Rectal smooth muscle tissue (tissue), 1 donor: ENCODE measurements around the gene EXD3.
"Not testable (repeated sequence)": the region's sequence is repeated elsewhere in the genome, so short reads cannot be mapped to it uniquely, and the experiment has no call there.

Experiments used
- H3K27ac ChIP-seq: one replicate; pipeline ENCODE4 v1.7.0; 2013; ENCODE audit warnings: low read depth, low read length, inconsistent platforms
- H3K27me3 ChIP-seq: one replicate; pipeline ENCODE4 v1.7.0; 2013; ENCODE audit warnings: low read length; ENCODE audit not compliant: control insufficient read depth, insufficient read depth
- H3K36me3 ChIP-seq: one replicate; pipeline ENCODE4 v1.7.0; 2013; ENCODE audit warnings: low read length; ENCODE audit not compliant: control insufficient read depth, insufficient read depth
- H3K4me1 ChIP-seq: one replicate; pipeline ENCODE4 v1.7.0; 2013; ENCODE audit warnings: low read length; ENCODE audit not compliant: control insufficient read depth, insufficient read depth
- H3K4me3 ChIP-seq: one replicate; pipeline ENCODE4 v1.7.0; 2013; ENCODE audit warnings: low read length
- H3K9ac ChIP-seq: one replicate; pipeline ENCODE4 v1.7.0; 2013; ENCODE audit warnings: low read length

Gene EXD3

DNA sequence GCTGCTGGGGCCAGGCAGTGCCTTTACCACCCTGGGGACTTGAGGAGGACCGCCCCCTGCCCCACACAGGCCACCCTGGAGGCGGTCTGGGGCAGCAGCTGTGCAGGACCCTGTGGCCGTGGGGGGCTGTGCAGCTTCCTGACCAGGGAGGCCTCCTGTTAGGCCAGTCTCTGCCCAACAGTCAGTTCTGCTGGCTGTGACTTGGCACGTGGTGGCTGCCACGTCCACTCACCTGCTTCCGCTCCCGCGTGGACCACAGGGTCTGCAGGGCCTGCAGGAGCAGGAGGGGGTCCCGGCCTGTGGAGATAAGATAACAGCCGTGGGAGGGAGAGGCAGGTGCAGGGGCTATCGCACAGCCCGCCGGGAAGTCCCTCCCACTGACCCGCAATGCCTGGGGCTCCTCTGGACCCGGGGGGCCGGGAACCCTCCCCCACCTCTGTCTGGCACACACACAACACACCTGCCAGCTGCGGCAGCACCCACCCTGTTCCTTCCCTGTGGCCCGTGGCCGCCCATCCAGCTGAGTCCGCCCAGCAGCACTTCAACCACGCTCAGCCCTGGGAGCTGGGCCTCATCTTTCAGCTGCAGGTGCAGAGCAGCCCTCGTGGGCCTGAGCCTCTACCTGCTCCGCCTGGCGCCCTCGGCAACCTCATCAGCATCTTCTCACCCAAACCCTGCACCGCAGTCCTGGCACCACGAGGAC lies 39.7 kb downstream of the EXD3 start:
- H3K27ac ChIP-seq = no peak overlapping the region
- no peak overlapping the region for H3K4me3 ChIP-seq
- H3K27me3 ChIP-seq = no peaks in the 10 kb centered on the region
- no peak overlapping the region for H3K9ac ChIP-seq
- H3K4me1 ChIP-seq = no peaks in the 10 kb centered on the region
- H3K36me3 ChIP-seq = no peaks in the 10 kb centered on the region

GRCh38 chr9:137382444-137383080 lies 40.4 kb downstream of the EXD3 start:
- H3K27ac ChIP-seq = no peak overlapping the region

DNA sequence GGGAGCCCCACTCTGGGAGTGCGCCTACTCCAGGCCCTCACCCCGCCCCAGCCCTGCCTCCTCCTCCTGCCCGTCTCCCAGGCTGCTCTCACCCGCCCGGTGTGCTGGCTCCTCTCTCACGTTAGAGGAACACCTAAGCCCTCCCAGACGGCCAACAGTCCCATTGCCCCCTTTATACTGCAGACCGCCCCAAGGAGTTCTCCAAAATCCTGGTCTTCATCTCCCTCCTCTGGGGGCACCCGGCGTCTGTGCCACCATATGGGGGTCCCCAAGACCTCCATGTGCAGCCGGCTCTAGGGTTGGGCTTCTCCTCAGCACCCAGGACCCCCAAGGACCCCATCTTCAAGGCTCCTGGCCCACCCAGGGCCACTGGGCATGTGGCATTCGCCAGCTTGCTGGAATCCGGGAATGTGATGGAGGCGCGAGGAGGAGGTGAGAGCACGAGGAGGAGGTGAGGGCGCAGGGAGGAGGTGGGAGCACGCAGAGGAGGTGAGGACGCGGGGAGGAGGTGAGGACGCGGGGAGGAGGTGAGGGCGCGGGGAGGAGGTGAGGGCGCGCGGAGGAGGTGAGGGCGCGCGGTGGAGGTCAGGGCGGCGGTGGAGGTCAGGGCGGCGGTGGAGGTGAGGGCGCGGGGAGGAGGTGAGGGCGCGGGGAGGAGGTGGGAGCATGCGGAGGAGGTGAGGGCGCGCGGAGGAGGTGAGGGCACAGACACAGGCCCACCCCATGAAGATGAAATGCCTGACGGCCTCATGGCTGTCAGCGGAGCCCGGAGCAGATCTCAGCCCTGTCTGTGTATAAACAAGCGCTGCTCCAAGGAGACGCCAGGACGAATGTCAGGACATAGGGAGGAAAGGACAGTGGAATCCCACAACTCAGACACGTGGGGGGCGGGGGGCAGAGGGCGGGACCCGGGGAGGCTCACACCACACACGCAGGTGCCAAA lies 41.2 kb downstream of the EXD3 start:
- H3K36me3 ChIP-seq = no peaks in the 10 kb centered on the region
- H3K27ac ChIP-seq = no peak overlapping the region
- no peak overlapping the region for H3K4me3 ChIP-seq
- no peaks in the 10 kb centered on the region for H3K4me1 ChIP-seq
- no peaks in the 10 kb centered on the region for H3K27me3 ChIP-seq
- H3K9ac ChIP-seq = no peak overlapping the region

More at GRCh38 chr9:137382444-137383080, 40.4 kb downstream of the EXD3 start:
- H3K9ac ChIP-seq = no peak overlapping the region
- no peaks in the 10 kb centered on the region for H3K4me1 ChIP-seq
- no peaks in the 10 kb centered on the region for H3K27me3 ChIP-seq
- H3K36me3 ChIP-seq = no peaks in the 10 kb centered on the region
- no peak overlapping the region for H3K4me3 ChIP-seq

DNA sequence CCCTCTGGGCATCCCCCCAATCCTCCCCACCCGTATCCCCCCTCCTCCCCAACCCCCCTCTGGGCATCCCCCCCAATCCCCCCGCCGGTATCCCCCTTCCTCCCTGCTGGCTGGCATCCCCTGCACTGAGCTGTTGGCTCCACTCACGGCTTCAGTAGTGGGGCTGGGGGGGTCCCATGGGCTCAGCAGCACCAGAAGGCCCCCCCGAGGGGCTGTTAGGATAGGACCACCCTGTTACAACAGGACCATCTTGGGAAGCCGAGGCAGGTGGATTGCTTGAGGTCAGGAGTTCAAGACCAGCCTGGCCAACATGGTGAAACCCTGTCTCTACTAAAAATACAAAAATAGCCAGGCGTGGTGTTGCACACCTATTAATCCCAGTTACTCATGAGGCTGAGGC lies 42.4 kb downstream of the EXD3 start:
- Histone ChIP-seq H3K36me3 (no peaks in the 10 kb centered on the region), H3K4me1 (no peaks in the 10 kb centered on the region), H3K27me3 (no peaks in the 10 kb centered on the region), H3K4me3 (no peak overlapping the region), H3K9ac (no peak overlapping the region), H3K27ac (no peak overlapping the region)

- no peak overlapping the region for H3K4me3 ChIP-seq
- no peak overlapping the region for H3K9ac ChIP-seq
- H3K36me3 ChIP-seq = no peaks in the 10 kb centered on the region
- H3K4me1 ChIP-seq = no peaks in the 10 kb centered on the region
- H3K27ac ChIP-seq = no peak overlapping the region
- H3K27me3 ChIP-seq = no peaks in the 10 kb centered on the region
Observed at GRCh38 chr9:137380171-137380570, 42.8 kb downstream of the EXD3 start.

DNA sequence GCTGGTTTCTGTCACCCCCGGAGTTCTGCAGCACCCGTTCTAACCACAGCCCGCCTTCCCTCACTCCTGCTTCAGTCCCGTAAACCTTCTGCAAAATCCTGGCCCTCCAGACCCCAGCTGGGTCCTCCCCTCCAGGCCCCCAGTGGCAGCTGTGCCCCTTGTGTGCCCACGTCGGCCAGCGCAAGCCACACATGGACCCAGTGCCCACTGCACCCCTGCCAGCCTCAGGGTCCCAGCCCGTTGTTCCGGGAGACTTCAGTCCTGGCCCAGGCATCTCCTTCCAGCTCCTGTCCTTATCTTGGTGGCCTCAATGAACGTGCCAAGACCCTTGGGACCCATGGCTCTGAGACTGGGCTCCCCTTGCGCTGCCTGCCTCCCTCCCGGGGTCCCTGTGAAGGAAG lies 43.2 kb downstream of the EXD3 start:
- no peaks in the 10 kb centered on the region for H3K27me3 ChIP-seq
- no peak overlapping the region for H3K4me3 ChIP-seq
- no peaks in the 10 kb centered on the region for H3K4me1 ChIP-seq
- no peak overlapping the region for H3K9ac ChIP-seq
- no peaks in the 10 kb centered on the region for H3K36me3 ChIP-seq
- H3K27ac ChIP-seq = no peak overlapping the region

GRCh38 chr9:137378688-137379410 lies 44.1 kb downstream of the EXD3 start:
- H3K36me3 ChIP-seq, H3K4me1 ChIP-seq, H3K27me3 ChIP-seq, H3K4me3 ChIP-seq, H3K9ac ChIP-seq, H3K27ac ChIP-seq: not testable (repeated sequence)

DNA sequence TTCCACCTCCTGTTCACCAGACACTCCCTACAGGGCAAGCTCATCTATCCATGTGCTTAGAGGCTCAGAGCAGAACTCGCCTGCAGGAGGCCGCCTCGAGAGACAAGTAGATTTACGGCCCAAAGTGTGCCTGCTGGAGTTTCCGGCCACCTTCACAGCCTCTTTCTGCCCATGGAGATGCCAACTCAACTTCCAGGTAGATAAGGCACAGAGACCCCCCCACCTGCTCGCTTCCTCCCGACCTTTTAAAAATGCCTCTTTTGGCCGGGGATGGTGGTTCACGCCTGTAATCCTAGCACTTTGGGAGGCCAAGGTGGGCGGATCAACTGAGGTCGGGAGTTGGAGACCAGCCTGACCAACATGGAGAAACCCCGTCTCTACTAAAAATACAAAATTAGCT lies 46.6 kb downstream of the EXD3 start:
- Histone ChIP-seq H3K27ac (no peak overlapping the region), H3K36me3 (peaks cover 3% of the 10 kb centered on the region), H3K4me3 (no peak overlapping the region), H3K27me3 (no peaks in the 10 kb centered on the region), H3K4me1 (no peaks in the 10 kb centered on the region), H3K9ac (no peak overlapping the region)

DNA sequence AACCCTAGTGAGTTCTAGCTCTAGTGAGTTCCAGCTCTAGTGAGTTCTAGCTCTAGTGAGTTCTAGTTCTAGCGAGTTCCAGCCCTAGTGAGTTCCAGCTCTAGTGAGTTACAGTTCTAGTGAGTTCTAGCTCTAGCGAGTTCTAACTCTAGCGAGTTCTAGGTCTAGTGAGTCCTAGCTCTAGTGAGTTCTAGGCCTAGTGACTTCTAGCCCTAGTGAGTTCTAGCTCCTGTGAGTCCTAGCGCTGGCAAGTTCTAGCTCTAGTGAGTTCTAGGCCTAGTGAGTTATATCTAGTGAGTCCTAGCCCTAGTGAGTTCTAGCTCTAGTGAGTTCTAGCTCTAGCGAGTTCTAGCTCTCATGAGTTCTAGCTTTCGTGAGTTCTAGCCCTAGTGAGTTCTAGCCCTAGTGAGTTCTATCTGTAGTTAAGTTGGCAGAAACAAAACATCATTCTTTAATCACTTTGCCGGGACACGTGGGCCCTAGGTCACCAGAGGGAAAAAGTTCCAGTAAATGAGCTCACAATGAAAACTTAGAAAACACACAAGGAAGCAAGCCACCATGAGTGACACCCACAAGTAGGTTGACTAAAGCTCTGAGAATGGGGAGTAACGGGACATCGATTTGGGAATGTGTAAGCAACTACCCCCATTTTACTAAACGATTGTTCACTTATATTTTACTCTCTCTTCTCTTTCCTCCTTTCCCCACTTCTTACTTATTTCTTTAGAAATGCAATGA lies 47.5 kb downstream of the EXD3 start:
- Histone ChIP-seq H3K27me3 (no peaks in the 10 kb centered on the region), H3K36me3 (peaks cover 3% of the 10 kb centered on the region), H3K4me3 (no peak overlapping the region), H3K9ac (no peak overlapping the region), H3K27ac (no peak overlapping the region), H3K4me1 (no peaks in the 10 kb centered on the region)

DNA sequence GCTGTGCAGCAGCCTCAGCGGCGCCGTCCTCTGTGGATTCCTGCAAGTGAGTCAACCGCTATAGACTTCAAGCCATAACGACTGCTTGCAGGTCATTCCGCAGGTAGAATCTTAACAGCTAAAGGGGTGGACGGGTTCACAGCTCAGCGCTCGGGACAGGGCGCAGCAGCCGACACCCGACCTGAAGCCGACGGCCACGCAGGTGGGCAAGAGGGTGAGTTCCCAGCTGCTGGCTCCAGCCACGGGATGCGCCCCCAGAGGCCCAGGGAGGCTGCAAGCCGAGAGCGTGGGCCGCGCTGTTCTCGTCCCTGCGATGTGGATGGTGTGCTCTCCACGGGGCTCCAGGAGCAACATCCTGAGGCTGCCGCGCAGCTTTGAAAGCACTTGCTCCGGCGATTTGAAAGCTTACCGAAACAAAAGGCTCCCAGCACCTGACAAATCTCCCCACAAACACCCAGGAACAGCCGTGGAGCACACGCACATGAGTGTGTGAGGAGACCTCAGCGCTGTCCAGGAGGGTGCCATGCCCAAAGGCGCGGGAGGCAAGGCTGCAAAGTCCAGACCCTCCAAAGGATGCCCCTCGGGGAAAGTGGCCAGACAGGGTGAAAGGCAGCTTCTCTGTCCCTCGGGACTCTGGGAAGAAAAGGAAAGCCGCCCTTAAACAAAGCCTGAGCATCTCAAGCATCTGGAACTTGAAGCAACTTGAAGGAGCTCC lies 48.7 kb downstream of the EXD3 start:
- Histone ChIP-seq H3K27ac (no peak overlapping the region), H3K9ac (no peak overlapping the region), H3K4me1 (no peaks in the 10 kb centered on the region), H3K27me3 (no peaks in the 10 kb centered on the region), H3K36me3 (peaks cover 3% of the 10 kb centered on the region), H3K4me3 (no peak overlapping the region)

DNA sequence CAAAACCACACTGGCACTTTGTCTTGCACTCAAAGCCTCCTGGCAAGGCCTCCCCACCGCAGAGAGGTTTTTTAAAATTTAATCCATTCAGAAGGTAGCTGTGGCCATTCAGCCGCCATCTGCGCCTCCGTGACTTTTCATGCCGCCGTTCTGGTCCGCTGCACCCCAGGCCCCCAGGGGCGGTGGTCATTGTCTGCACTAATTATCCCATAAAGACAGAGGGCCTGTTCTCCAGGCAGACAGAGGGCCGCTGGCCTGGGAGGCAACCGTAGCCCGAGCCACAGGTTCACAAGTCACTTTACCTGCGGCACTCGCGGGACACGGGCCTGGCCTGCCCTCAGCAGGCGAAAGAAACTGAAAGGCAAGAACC lies 49.4 kb downstream of the EXD3 start:
- peaks cover 3% of the 10 kb centered on the region for H3K36me3 ChIP-seq

More for the DNA sequence above, 49.4 kb downstream of the EXD3 start:
- H3K4me3 ChIP-seq = no peak overlapping the region
- H3K9ac ChIP-seq = no peak overlapping the region
- no peak overlapping the region for H3K27ac ChIP-seq
- H3K27me3 ChIP-seq = no peaks in the 10 kb centered on the region
- no peaks in the 10 kb centered on the region for H3K4me1 ChIP-seq
